PC-9 (cell line): Measurements from ENCODE around the gene ALPG. TPM values are rescaled to one million over a fixed set of nuclear protein-coding genes. Genes with fewer than 3 reads are reported as not detected.

Source experiments
- BruUV-seq: library from RNA; stranded (reverse); fragments of 400-500 nt; replicated peaks from 2 replicates; lab custom pipeline; 2021; lab: Mats Ljungman, UMichigan
- CTCF ChIA-PET: fragments of 300-600 bp; sonication (Branson Sonifier 250); formaldehyde crosslinking; loops from one replicate; lab custom pipeline; 2022; ENCODE audit warnings: antibody characterized with exemption; lab: Charles Lee
- POLR2A ChIA-PET: fragments of 300-600 bp; sonication (Branson Sonifier 250); formaldehyde crosslinking; loops from one replicate; lab custom pipeline; 2022; ENCODE audit warnings: antibody characterized with exemption; ENCODE audit not compliant: unreplicated experiment; lab: Charles Lee
- DNase-seq, 2 experiments: peaks; one replicate each; pipeline versions ENCODE4 v3.0.0 to v3.0.0-alpha.2; 2015 to 2022; ENCODE audit warnings: mixed read lengths in 1 of 2
- H2AFZ ChIP-seq: fragments of 200-600 bp; sonication (generic); 2 replicates; pipeline ENCODE4 v1.8.1; 2017; ENCODE audit warnings: antibody characterized with exemption
- H3F3A ChIP-seq: fragments of 200-600 bp; sonication (generic); 2 replicates; pipeline ENCODE4 v1.8.1; 2017; ENCODE audit warnings: antibody characterized with exemption, mild to moderate bottlenecking, low read depth; ENCODE audit not compliant: insufficient read depth
- H3K27ac ChIP-seq: fragments of 200-600 bp; sonication (generic); 2 replicates; pipeline ENCODE4 v1.6.1; 2016; ENCODE audit warnings: mixed run types
- H3K27me3 ChIP-seq: fragments of 200-600 bp; sonication (generic); 2 replicates; pipeline ENCODE4 v1.6.1; 2016; ENCODE audit warnings: low read depth, mixed run types; ENCODE audit not compliant: insufficient read depth
- H3K36me3 ChIP-seq: fragments of 200-600 bp; sonication (generic); 2 replicates; pipeline ENCODE4 v1.6.1; 2016; ENCODE audit warnings: low read depth, mixed run types
- H3K4me1 ChIP-seq: fragments of 200-600 bp; sonication (generic); replicated peaks from 2 replicates; pipeline ENCODE4 v1.6.1; 2016; ENCODE audit warnings: mixed run types; ENCODE audit not compliant: insufficient read depth
- H3K4me2 ChIP-seq: fragments of 200-600 bp; sonication (generic); 2 replicates; pipeline ENCODE4 v1.6.1; 2017; ENCODE audit warnings: mixed run types
- H3K4me3 ChIP-seq: fragments of 200-600 bp; sonication (generic); 2 replicates; pipeline ENCODE4 v1.6.1; 2016; ENCODE audit warnings: mixed run types
- H3K79me2 ChIP-seq: fragments of 200-600 bp; sonication (generic); 2 replicates; pipeline ENCODE4 v1.6.1; 2017; ENCODE audit warnings: low read depth, mixed run types
- H3K9me2 ChIP-seq: fragments of 200-600 bp; sonication (generic); 2 replicates; pipeline ENCODE4 v1.8.1; 2017; ENCODE audit warnings: mild to moderate bottlenecking; ENCODE audit not compliant: insufficient read depth
- H3K9me3 ChIP-seq: fragments of 200-600 bp; sonication (generic); 2 replicates; pipeline ENCODE4 v1.8.1; 2016; ENCODE audit warnings: low read depth; ENCODE audit not compliant: insufficient read depth
- H4K20me1 ChIP-seq: fragments of 200-600 bp; sonication (generic); 2 replicates; pipeline ENCODE4 v1.8.1; 2017; ENCODE audit not compliant: insufficient read depth
- EZH2 ChIP-seq: fragments of 200-600 bp; sonication (generic); IDR thresholded peaks from 2 replicates; pipeline ENCODE4 v1.8.0; 2017; ENCODE audit warnings: antibody characterized with exemption, low read depth
- intact Hi-C: fragments of 100-400 bp; cut with micrococcal nuclease; formaldehyde crosslinking; loops from one replicate; pipeline ENCODE4 v1.10.0; 2022; ENCODE audit not compliant: unreplicated experiment
- total RNA-seq: library from RNA; stranded (reverse); gene quantifications from 2 replicates; pipeline ENCODE4 v1.2.3, GENCODE V29; 2021
- TF ChIP-seq, protein P1 (sequence below): fragments of 200-600 bp; sonication (generic); conservative IDR thresholded peaks from 2 replicates; pipeline ENCODE4 v1.6.1; 2017; ENCODE audit warnings: mixed run types, antibody characterized with exemption, mild to moderate bottlenecking, moderate library complexity

ALPG gene
- total RNA-seq, 1 experiment from 2014 or later: 0.76 TPM

DNA sequence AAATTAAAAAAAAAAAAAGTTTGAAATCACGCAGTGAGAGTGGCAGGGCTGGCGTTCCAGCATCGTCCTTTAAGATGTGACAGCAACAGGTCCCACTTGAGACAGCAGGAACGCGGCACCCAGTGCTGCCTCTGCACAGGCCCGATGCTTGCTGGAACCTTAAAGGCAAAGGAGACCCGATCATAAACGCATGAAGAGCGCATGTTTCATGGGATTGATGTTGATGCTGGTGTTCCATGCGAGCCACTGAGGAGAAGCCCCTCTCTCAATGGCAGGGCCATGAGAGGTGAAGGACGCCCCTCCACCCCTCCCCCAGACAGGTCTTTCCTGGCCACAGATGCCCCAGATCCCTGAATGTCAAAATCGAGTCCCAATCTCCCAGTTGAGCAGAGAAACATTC is 31.4 kb downstream of the ALPG start:
- no peak for TF ChIP-seq EZH2
- TF ChIP-seq, protein P1, sequence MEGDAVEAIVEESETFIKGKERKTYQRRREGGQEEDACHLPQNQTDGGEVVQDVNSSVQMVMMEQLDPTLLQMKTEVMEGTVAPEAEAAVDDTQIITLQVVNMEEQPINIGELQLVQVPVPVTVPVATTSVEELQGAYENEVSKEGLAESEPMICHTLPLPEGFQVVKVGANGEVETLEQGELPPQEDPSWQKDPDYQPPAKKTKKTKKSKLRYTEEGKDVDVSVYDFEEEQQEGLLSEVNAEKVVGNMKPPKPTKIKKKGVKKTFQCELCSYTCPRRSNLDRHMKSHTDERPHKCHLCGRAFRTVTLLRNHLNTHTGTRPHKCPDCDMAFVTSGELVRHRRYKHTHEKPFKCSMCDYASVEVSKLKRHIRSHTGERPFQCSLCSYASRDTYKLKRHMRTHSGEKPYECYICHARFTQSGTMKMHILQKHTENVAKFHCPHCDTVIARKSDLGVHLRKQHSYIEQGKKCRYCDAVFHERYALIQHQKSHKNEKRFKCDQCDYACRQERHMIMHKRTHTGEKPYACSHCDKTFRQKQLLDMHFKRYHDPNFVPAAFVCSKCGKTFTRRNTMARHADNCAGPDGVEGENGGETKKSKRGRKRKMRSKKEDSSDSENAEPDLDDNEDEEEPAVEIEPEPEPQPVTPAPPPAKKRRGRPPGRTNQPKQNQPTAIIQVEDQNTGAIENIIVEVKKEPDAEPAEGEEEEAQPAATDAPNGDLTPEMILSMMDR: no peak
- ChIA-PET POLR2A (no interaction called here), CTCF (no interaction called here)
- Histone ChIP-seq H3K27me3 (no peaks in the 10 kb centered on the region), H3K4me1 (peaks cover 10% of the 10 kb centered on the region), H3K9me3 (no peaks in the 10 kb centered on the region), H3K4me3 (no peak overlapping the region), H4K20me1 (no peaks in the 10 kb centered on the region), H3K9me2 (no peaks in the 10 kb centered on the region), H3K4me2 (no peak overlapping the region), H3K79me2 (no peaks in the 10 kb centered on the region), H3K27ac (no peak overlapping the region), H3F3A (no peaks in the 10 kb centered on the region), H3K36me3 (no peaks in the 10 kb centered on the region), H2AFZ (no peak overlapping the region)
- BruUV-seq: no TSS peak
- no peak for DNase-seq
- intact Hi-C loops: loop anchor here (5.0 kb wide), 3 partner anchors 51 to 111 kb away; no protein-coding TSS in a partner anchor

DNA sequence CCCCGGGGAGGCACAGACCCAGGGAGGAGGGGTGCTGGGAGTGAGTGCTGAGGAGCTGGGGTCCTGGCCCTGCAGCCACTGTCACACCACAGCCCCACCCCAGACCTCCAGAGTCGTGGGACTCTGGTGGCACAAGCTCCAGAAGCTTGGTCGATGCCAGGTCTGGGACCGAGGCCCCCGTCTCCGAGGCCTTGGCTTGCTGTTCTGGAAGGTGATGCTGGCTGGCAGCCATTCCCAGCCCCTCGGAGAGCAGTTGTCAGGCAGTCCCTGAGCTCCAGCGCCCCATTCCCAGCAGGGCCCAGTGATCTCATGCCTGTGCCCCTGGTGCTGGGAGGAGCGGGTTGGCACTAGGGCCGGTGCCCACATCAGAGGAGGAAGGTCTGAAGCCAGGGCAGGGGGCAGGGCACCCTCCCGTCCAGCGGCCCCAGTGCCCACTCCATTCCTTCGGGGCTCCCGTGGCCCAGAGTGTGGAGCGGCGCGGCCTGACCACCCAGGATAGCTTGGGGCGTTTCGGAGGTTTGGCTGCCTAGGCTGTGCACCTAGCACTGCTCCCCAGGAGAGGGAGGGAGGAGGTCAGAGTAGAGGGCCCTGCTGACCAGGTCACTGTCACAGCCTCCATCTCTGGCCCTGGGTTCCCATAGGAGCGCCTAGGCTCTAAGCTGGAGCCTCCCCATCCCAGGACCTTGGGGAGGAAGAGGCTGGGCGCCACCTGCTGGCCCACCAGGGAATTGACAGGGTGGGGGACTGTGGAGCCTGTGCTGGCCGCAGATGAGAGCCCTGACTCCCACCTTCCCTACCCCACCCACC is 32.5 kb downstream of the ALPG start:
- Histone ChIP-seq H3K79me2 (no peaks in the 10 kb centered on the region), H3K27ac (no peak overlapping the region), H3K27me3 (no peaks in the 10 kb centered on the region), H3K4me1 (peaks cover 10% of the 10 kb centered on the region), H3K9me2 (no peaks in the 10 kb centered on the region), H3K4me3 (no peak overlapping the region), H3F3A (no peaks in the 10 kb centered on the region), H3K36me3 (no peaks in the 10 kb centered on the region), H3K4me2 (no peak overlapping the region), H4K20me1 (no peaks in the 10 kb centered on the region), H3K9me3 (no peaks in the 10 kb centered on the region), H2AFZ (no peak overlapping the region)
- intact Hi-C loops: loop anchor here (5.0 kb wide), 3 partner anchors 52 to 112 kb away; no protein-coding TSS in a partner anchor
- peak in 1 of 2 experiments; percentile 60 for DNase-seq
- no peak for TF ChIP-seq EZH2
- TF ChIP-seq, protein P1: peak; percentile 65
- POLR2A ChIA-PET: interaction anchor here (0.7 kb wide), 1 partner anchor 766 kb away, joined by 3 read pairs; no protein-coding TSS in a partner anchor
- CTCF ChIA-PET: interaction anchor here (0.6 to 0.7 kb wide), 6 partner anchors 14 to 835 kb away, joined by 3 to 8 read pairs (median 5); no protein-coding TSS in a partner anchor
- no TSS peak for BruUV-seq

DNA sequence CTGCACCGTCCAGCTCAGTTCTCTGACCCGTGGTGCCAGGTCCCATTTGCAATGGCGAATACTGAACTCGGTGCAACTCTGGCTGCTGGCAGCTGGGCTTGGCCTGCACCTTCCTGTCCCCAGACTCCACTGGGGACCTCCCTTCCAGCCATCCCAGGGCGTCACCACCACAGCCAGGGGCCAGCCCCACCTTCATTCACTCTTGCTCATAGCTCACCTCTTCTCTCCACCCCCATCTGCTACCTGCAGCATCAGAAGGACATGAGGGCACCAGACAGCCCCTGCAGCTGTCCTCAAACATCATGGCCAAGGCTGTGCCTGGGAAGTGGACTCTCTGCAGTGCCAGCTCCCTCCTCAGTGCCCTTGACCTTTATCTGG is 33.1 kb downstream of the ALPG start:
- no peak for TF ChIP-seq EZH2
- TF ChIP-seq, protein P1: peak; percentile 60
- BruUV-seq: no TSS peak
- Histone ChIP-seq H3K9me3 (no peaks in the 10 kb centered on the region), H3K4me2 (no peak overlapping the region), H3K79me2 (no peaks in the 10 kb centered on the region), H2AFZ (no peak overlapping the region), H3K27ac (no peak overlapping the region), H3F3A (no peaks in the 10 kb centered on the region), H3K4me1 (peaks cover 10% of the 10 kb centered on the region), H3K27me3 (no peaks in the 10 kb centered on the region), H3K9me2 (no peaks in the 10 kb centered on the region), H3K36me3 (no peaks in the 10 kb centered on the region), H3K4me3 (no peak overlapping the region), H4K20me1 (no peaks in the 10 kb centered on the region)
- ChIA-PET CTCF (interaction anchor here (0.6 to 0.7 kb wide), 4 partner anchors 477 to 835 kb away, joined by 4 to 8 read pairs (median 6); no protein-coding TSS in a partner anchor), POLR2A (interaction anchor here (0.7 kb wide), 1 partner anchor 767 kb away, joined by 3 read pairs; no protein-coding TSS in a partner anchor)
- DNase-seq: no peak
- intact Hi-C loops: loop anchor here (1.0 to 5.0 kb wide), 8 partner anchors 52 to 637 kb away; partner anchors contain the start of gene NPPC
